Esophagus squamous epithelium (tissue), 5 donors: ENCODE measurements around the gene CCDC87. TPM values are rescaled to one million over a fixed set of nuclear protein-coding genes. Genes with fewer than 3 reads are reported as not detected.
A peak's percentile ranks its signal among the peaks of the same experiment; 100 is the strongest.

Source experiments
- DNase-seq: peaks from one replicate; lab custom pipeline; 2025; lab: John Stamatoyannopoulos, UW
- H3K27ac ChIP-seq, 4 donors: fragments of 200-600 bp; sonication (generic); one replicate each; pipeline ENCODE4 v1.5.1; 2016 to 2019; ENCODE audit warnings: mild to moderate bottlenecking in 1 of 4
- H3K27me3 ChIP-seq, 4 donors: fragments of 200-600 bp; sonication (generic); 1 replicate in 3 of 4; 2 replicates in 1 of 4; pipeline versions ENCODE4 v1.5.1 to v1.6.0; 2017 to 2021; ENCODE audit warnings: antibody characterized with exemption in 1 of 4
- H3K36me3 ChIP-seq, 3 donors: fragments of 200-600 bp; sonication (generic); one replicate each; pipeline ENCODE4 v1.5.1; 2016 to 2019
- H3K4me1 ChIP-seq, 3 donors: fragments of 200-600 bp; sonication (generic); one replicate each; pipeline ENCODE4 v1.5.1; 2017 to 2019
- H3K4me3 ChIP-seq, 4 donors: fragments of 200-600 bp; sonication (generic); 1 replicate in 3 of 4; 2 replicates in 1 of 4; pipeline ENCODE4 v1.5.1; 2016 to 2019; ENCODE audit warnings: mild to moderate bottlenecking in 2 of 4, moderate library complexity in 1 of 4
- H3K9me3 ChIP-seq, 3 donors: fragments of 200-600 bp; sonication (generic); one replicate each; pipeline ENCODE4 v1.5.1; 2016 to 2019
- POLR2A ChIP-seq, 4 donors: fragments of 450-650 bp; IDR thresholded peaks; one replicate each; pipeline ENCODE4 v1.6.1; 2017; ENCODE audit warnings: antibody characterized with exemption in 4 of 4, mild to moderate bottlenecking in 4 of 4, moderate library complexity in 3 of 4
- WGBS, 2 donors: methylation state at CpG; one replicate each; pipeline ENCODE4 v1.1.5; 2018; 5-methylcytosine and 5-hydroxymethylcytosine counted together
- intact Hi-C: fragments of 100-400 bp; cut with DNase I; formaldehyde crosslinking; loops from one replicate; pipeline ENCODE4 v1.15.0; 2022
- total RNA-seq, 4 donors: library from RNA; depleted of rRNA; stranded (reverse); fragments of >200 nt; gene quantifications; one replicate each; pipeline ENCODE4 v1.1.0, GENCODE V29; 2016
- TF ChIP-seq, protein P1 (sequence below), 6 experiments: fragments of 450-650 bp in 4 of 6; fragments of 200-600 bp in 2 of 6; sonication (generic) in 2 of 6; IDR thresholded peaks; one replicate each; pipeline ENCODE4 v1.5.1; 2016 to 2019; ENCODE audit warnings: antibody characterized with exemption in 6 of 6, mild to moderate bottlenecking in 4 of 6, moderate library complexity in 4 of 6
- donor health status: DM: yes; HTN: yes; CAD: no.

The CCDC87 gene
- total RNA-seq, 4 donors from 2014 or later = 0.09 to 0.40 (median 0.21) TPM

DNA sequence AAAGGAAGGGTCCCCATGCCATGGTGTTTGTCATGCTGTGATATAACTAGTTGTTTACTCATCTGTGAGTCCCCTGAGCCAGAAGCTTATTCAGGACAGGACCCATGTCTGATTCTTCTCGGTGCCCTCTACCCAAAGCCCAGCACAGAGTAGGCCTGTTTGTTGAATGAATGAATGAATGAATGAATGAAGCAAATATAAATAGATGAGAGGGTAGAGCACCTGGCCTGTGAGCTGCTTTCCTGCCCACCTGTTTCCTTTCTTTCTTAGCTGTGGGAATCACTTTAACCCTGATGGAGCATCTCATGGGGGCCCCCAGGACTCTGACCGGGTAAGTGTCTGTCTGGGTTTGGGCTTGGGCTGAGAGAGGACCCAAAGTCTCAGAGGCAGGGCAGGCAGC lies 7.4 kb upstream of the CCDC87 start:
- no peak overlapping the region for H3K4me3 ChIP-seq
- WGBS, 2 donors = 86 to 88% methylated on average over 2 of the region's 2 CpGs
- peaks cover 0 to 61% (median 0%) of the 10 kb centered on the region in 3 donors for H3K36me3 ChIP-seq

DNA sequence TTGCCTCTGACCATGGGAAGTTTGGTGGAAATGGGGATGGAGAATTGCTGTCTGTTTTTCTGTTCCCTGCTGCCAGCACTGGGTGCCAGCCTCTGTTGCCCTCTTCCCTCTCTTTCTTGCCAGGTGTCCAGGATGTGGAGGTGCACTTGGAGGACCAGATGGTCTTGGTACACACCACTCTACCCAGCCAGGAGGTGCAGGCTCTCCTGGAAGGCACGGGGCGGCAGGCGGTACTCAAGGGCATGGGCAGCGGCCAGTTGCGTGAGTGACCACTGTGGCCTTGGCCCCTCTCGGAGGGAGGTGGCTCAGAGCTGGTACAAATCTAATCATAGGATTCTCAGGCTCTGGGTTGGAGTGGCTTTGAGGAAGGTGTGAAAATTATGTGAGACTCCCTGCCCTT lies 6.1 kb upstream of the CCDC87 start:
- no peaks in the 10 kb centered on the region for H3K9me3 ChIP-seq
- no peaks in the 10 kb centered on the region for H3K27me3 ChIP-seq
- peaks cover under 1 to 32% (median 17%) of the 10 kb centered on the region in 3 donors for H3K4me1 ChIP-seq
- TF ChIP-seq, protein P1, sequence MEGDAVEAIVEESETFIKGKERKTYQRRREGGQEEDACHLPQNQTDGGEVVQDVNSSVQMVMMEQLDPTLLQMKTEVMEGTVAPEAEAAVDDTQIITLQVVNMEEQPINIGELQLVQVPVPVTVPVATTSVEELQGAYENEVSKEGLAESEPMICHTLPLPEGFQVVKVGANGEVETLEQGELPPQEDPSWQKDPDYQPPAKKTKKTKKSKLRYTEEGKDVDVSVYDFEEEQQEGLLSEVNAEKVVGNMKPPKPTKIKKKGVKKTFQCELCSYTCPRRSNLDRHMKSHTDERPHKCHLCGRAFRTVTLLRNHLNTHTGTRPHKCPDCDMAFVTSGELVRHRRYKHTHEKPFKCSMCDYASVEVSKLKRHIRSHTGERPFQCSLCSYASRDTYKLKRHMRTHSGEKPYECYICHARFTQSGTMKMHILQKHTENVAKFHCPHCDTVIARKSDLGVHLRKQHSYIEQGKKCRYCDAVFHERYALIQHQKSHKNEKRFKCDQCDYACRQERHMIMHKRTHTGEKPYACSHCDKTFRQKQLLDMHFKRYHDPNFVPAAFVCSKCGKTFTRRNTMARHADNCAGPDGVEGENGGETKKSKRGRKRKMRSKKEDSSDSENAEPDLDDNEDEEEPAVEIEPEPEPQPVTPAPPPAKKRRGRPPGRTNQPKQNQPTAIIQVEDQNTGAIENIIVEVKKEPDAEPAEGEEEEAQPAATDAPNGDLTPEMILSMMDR (IDR thresholded peaks at IDR 0.05) = no peak
- no peak for TF ChIP-seq POLR2A (IDR thresholded peaks at IDR 0.05)
- no peak for DNase-seq
- H3K4me3 ChIP-seq = no peak overlapping the region
- no peak overlapping the region for H3K27ac ChIP-seq
- 90% methylated on average over 2 of the region's 6 CpGs; no CpG with 5 or more reads in 1 of the 2 donors for WGBS, 2 donors
- intact Hi-C loops = no loop called here
- H3K36me3 ChIP-seq = peaks cover 0 to 49% (median 0%) of the 10 kb centered on the region in 3 donors

More for the DNA sequence above, 7.4 kb upstream of the CCDC87 start:
- DNase-seq = no peak
- H3K27me3 ChIP-seq = no peaks in the 10 kb centered on the region
- intact Hi-C loops = no loop called here
- no peak overlapping the region for H3K27ac ChIP-seq
- H3K4me1 ChIP-seq = peaks cover 0 to 20% (median 5%) of the 10 kb centered on the region in 3 donors
- TF ChIP-seq, protein P1 (IDR thresholded peaks at IDR 0.05) = no peak
- TF ChIP-seq POLR2A (IDR thresholded peaks at IDR 0.05) = no peak
- no peaks in the 10 kb centered on the region for H3K9me3 ChIP-seq

DNA sequence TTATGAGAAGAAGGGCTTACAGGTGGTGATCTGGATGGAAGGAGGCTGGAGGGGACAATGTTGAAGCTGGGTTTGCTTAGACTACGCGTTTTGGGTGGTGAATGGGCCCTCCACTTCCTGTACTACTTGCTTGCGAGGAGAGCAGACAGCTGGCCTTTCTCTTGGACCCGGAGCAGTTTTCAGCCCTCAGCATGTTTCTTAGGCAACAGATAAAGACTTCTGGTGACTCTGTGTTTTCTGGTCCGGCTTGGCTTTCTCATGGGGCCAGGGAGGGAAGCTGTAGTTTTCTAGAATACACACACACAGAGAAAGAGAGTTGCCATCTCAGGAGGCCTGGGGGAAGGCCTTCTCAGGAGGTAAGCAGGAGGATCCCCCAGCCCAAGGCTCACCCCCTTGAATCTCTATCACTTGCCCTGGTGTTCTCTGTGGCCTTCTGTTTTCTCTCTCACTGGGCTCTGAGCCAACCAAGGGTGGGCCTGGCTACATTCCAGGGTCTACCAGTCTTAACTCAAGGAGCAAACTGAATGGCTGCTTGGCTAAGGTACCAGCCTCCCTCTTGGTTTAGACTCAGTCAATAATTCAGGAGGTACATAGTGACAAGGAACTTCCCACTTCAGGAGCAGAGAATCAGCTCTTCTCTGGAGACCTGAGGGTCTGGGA lies 2.5 kb upstream of the CCDC87 start:
- TF ChIP-seq, protein P1 (IDR thresholded peaks at IDR 0.05) = no peak
- no peak for TF ChIP-seq POLR2A (IDR thresholded peaks at IDR 0.05)
- intact Hi-C loops = no loop called here
- no peaks in the 10 kb centered on the region for H3K9me3 ChIP-seq

DNA sequence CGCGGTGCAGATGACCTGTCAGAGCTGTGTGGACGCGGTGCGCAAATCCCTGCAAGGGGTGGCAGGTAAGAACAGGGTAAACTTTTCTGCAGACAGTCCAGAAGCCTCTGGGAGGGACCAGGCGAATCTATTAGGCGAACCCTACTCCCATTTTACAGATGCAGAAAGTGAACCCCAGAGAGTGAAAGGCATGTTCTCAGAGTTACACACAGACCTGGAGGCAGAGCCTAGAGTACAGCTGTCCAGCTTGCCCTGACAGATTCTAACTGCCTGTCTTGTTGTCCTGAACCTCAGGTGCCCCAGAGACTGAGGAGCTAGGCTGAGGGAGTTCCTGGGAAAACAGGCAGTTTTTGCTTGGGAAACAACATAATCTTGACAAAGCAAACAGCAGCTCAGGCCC lies 787 bp upstream of the CCDC87 start:
- intact Hi-C loops = no loop called here
- peak overlapping the region; percentile 75 to 94 (median 90) for H3K27ac ChIP-seq
- TF ChIP-seq POLR2A (IDR thresholded peaks at IDR 0.05) = no peak
- TF ChIP-seq, protein P1 (IDR thresholded peaks at IDR 0.05) = no peak

More for the DNA sequence above, 2.5 kb upstream of the CCDC87 start:
- Histone ChIP-seq H3K4me1 (peaks cover 18 to 44% (median 28%) of the 10 kb centered on the region in 3 donors), H3K4me3 (peak overlapping the region in 1 of 4 donors; percentile 13), H3K27ac (peak overlapping the region in 3 of 4 donors; percentile 38 to 81 (median 72)), H3K27me3 (no peaks in the 10 kb centered on the region), H3K36me3 (peaks cover 0 to 18% (median 0%) of the 10 kb centered on the region in 3 donors)
- WGBS, 2 donors = 33 to 68% methylated on average over 4 to 5 of the region's 5 CpGs
- DNase-seq = no peak

DNA sequence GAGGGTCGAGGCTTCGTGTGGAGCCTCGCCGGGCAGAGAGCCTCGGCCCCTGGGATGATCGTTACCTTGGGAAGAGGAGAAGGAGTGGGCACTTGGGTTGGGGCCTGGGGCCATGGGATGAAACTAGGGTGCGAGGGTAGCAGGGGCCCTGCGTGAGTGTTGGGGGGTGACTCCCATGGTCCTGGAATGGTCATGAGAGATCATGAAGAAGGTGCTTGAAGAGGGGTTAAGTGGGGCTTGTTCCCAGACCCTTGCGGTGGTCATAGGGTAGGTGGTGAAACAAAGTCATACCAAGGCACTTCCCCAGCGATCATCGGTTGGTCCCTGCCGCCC lies 406 bp upstream of the CCDC87 start:
- no peaks in the 10 kb centered on the region for H3K27me3 ChIP-seq
- whole genome bisulfite sequencing, 2 donors = 7 to 13% methylated on average over 4 to 12 of the region's 12 CpGs
- intact Hi-C loops = no loop called here
- H3K36me3 ChIP-seq = no peaks in the 10 kb centered on the region
- H3K4me3 ChIP-seq = peak overlapping the region; percentile 44 to 81 (median 74)
- H3K4me1 ChIP-seq = peaks cover 18 to 44% (median 28%) of the 10 kb centered on the region in 3 donors
- no peak for DNase-seq
- no peak for TF ChIP-seq POLR2A (IDR thresholded peaks at IDR 0.05)
- TF ChIP-seq, protein P1 (IDR thresholded peaks at IDR 0.05) = no peak
- H3K27ac ChIP-seq = peak overlapping the region; percentile 75 to 94 (median 90)
- no peaks in the 10 kb centered on the region for H3K9me3 ChIP-seq

More for the DNA sequence above, 787 bp upstream of the CCDC87 start:
- peak overlapping the region; percentile 44 to 81 (median 74) for H3K4me3 ChIP-seq
- no peak for DNase-seq
- no peaks in the 10 kb centered on the region for H3K27me3 ChIP-seq
- H3K4me1 ChIP-seq = peaks cover 18 to 44% (median 28%) of the 10 kb centered on the region in 3 donors
- no peaks in the 10 kb centered on the region for H3K9me3 ChIP-seq
- H3K36me3 ChIP-seq = peaks cover 0 to under 1% (median 0%) of the 10 kb centered on the region in 3 donors
- 50 to 62% methylated on average over 6 to 7 of the region's 7 CpGs for WGBS, 2 donors
